ENCODE results near the gene MMS22L. TPM values are rescaled to one million over a fixed set of nuclear protein-coding genes. Genes with fewer than 3 reads are reported as not detected.

MMS22L gene
- total RNA-seq, 1 experiment from 2014 or later: 52.8 TPM

DNA sequence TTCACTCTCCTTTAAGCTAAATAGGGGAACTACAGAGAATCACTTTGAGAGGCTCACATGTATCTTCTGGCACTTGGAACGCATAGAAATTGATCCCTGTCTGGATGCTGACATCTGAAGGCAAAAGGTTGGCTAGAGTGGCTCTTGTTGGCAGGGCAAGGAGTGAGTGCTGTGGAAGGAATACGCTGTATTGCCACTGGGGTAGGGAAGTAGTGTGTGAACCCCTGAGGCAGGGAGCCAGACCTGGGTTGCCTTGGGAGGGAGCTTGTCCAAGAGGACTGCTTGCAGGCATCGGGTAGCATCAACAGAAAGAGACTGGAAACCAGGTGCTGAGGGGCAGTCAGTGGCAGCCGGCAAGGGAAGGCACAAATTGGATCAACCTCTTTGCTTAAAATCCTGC, 8.9 kb upstream of the MMS22L start:
- peak overlapping the region; percentile 2 for H4K8ac ChIP-seq (replicated peaks; ENCODE audit: insufficient read length, low read depth, low read length)

More for the DNA sequence above, 8.9 kb upstream of the MMS22L start:
- H2AFZ ChIP-seq (ENCODE audit: low read length): no peak overlapping the region
- H3K9ac ChIP-seq (ENCODE audit: extremely low read depth, insufficient read length, low read length): no peak overlapping the region
- no peak for DNase-seq
- H2BK120ac ChIP-seq (ENCODE audit: low read depth, low read length, poor library complexity, severe bottlenecking): no peak overlapping the region
- no peaks in the 10 kb centered on the region for H3K79me2 ChIP-seq (ENCODE audit: insufficient read depth, low read length)
- H3K23ac ChIP-seq (ENCODE audit: insufficient read length, low read depth, low read length): no peak overlapping the region
- no peak overlapping the region for H3K56ac ChIP-seq (ENCODE audit: insufficient read length, low read depth, low read length)
- no peaks in the 10 kb centered on the region for H3K4me1 ChIP-seq (ENCODE audit: insufficient read depth, low read length)
- H3K36me3 Mint-ChIP-seq (ENCODE audit: insufficient read depth in 1 of 3, low read depth in 3 of 3): peaks cover 5 to 11% (median 6%) of the 10 kb centered on the region in 3 experiments; a peak in 6 of 7 replicates
- no peak overlapping the region for H2BK20ac ChIP-seq (ENCODE audit: low read depth, low read length, poor library complexity, severe bottlenecking)
- no peak overlapping the region for H4K5ac ChIP-seq (ENCODE audit: insufficient read length, low read depth, low read length)
- no peaks in the 10 kb centered on the region for H3K23me2 ChIP-seq (ENCODE audit: insufficient read length, low read depth, low read length, poor library complexity, severe bottlenecking)
- no peak overlapping the region for H3T11ph ChIP-seq (ENCODE audit: low read length)
- no peaks in the 10 kb centered on the region for H3K79me1 ChIP-seq (ENCODE audit: insufficient read depth, low read depth, low read length, poor library complexity, severe bottlenecking)
- H3K27ac ChIP-seq (ENCODE audit: insufficient read length, low read depth, low read length): no peak overlapping the region
- no peaks in the 10 kb centered on the region for H4K20me1 ChIP-seq (ENCODE audit: control insufficient read depth, insufficient read depth, insufficient read length)
- peaks cover 11% of the 10 kb centered on the region for H3K9me3 ChIP-seq (ENCODE audit: control insufficient read depth, low read depth, low read length)
- H3K14ac ChIP-seq (ENCODE audit: insufficient read depth, low read length): no peak overlapping the region
- H3K9me3 Mint-ChIP-seq: peaks cover 5 to 18% of the 10 kb centered on the region in 2 experiments; a peak in 4 of 5 replicates
- H2BK12ac ChIP-seq (ENCODE audit: insufficient read length, low read depth, low read length): no peak overlapping the region
- TF ChIP-seq, protein P1, sequence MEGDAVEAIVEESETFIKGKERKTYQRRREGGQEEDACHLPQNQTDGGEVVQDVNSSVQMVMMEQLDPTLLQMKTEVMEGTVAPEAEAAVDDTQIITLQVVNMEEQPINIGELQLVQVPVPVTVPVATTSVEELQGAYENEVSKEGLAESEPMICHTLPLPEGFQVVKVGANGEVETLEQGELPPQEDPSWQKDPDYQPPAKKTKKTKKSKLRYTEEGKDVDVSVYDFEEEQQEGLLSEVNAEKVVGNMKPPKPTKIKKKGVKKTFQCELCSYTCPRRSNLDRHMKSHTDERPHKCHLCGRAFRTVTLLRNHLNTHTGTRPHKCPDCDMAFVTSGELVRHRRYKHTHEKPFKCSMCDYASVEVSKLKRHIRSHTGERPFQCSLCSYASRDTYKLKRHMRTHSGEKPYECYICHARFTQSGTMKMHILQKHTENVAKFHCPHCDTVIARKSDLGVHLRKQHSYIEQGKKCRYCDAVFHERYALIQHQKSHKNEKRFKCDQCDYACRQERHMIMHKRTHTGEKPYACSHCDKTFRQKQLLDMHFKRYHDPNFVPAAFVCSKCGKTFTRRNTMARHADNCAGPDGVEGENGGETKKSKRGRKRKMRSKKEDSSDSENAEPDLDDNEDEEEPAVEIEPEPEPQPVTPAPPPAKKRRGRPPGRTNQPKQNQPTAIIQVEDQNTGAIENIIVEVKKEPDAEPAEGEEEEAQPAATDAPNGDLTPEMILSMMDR (conservative IDR thresholded peaks at IDR 0.05): no peak
- no CpG with 5 or more reads among the region's 4 CpGs for WGBS (ENCODE audit: extremely low coverage, insufficient read length, low lambda C conversion rate)
- no peaks in the 10 kb centered on the region; the same call in 1 of the 2 replicates for H3K27me3 Mint-ChIP-seq (ENCODE audit: low read depth)
- no peak overlapping the region for H3K4ac ChIP-seq (ENCODE audit: low read depth, low read length)
- no peak overlapping the region for H3K4me3 Mint-ChIP-seq
- H4K91ac ChIP-seq (ENCODE audit: insufficient read length, low read depth, low read length): no peak overlapping the region
- H3K4me2 ChIP-seq (ENCODE audit: insufficient read depth, insufficient read length, low read length): no peak overlapping the region
- H3K4me1 Mint-ChIP-seq: peaks cover 11 to 13% of the 10 kb centered on the region in 2 experiments
- H3K18ac ChIP-seq (ENCODE audit: insufficient read length, low read depth, low read length): no peak overlapping the region
- H3K27ac Mint-ChIP-seq: no peak overlapping the region
- no peaks in the 10 kb centered on the region for H3K27me3 ChIP-seq (ENCODE audit: insufficient read depth, low read length)
- no peak overlapping the region for H2AK5ac ChIP-seq (ENCODE audit: insufficient read length, low read length)
- H2BK5ac ChIP-seq (ENCODE audit: insufficient read length, low read length): no peak overlapping the region
- H2BK15ac ChIP-seq (ENCODE audit: low read depth, low read length): no peak overlapping the region

Measured in H9 (cell line).